Mesothelial cell of epicardium (in vitro differentiated cells): Measurements from ENCODE around the gene MED12L. TPM values are rescaled to one million over a fixed set of nuclear protein-coding genes. Genes with fewer than 3 reads are reported as not detected.
"Not testable (repeated sequence)": the region's sequence is repeated elsewhere in the genome, so short reads cannot be mapped to it uniquely, and the experiment has no call there.

ENCODE experiments used
- DNase-seq, 2 experiments: peaks; one replicate each; pipeline ENCODE4 v3.0.0; 2021; ENCODE audit warnings: low spot score in 2 of 2; ENCODE audit not compliant: unreplicated experiment in 2 of 2
- H3K27ac Mint-ChIP-seq: 2 replicates; pipeline ENCODE4 v1.8.0; 2021; ENCODE audit warnings: mixed read lengths
- H3K27me3 Mint-ChIP-seq: 2 replicates; pipeline ENCODE4 v1.8.0; 2021; ENCODE audit warnings: low read depth, mixed read lengths
- H3K36me3 Mint-ChIP-seq: 2 replicates; pipeline ENCODE4 v1.8.0; 2021; ENCODE audit warnings: mixed read lengths
- H3K4me1 Mint-ChIP-seq: 2 replicates; pipeline ENCODE4 v1.8.0; 2021; ENCODE audit warnings: mixed read lengths
- H3K4me3 Mint-ChIP-seq: 2 replicates; pipeline ENCODE4 v1.8.0; 2021; ENCODE audit warnings: mild to moderate bottlenecking, moderate library complexity, mixed read lengths
- H3K9me3 Mint-ChIP-seq: 2 replicates; pipeline ENCODE4 v1.8.0; 2021; ENCODE audit warnings: mixed read lengths
- CTCF ChIP-seq: fragments of 200-600 bp; sonication (generic); IDR thresholded peaks from one replicate; pipeline ENCODE4 v1.5.0; 2021; ENCODE audit warnings: antibody characterized with exemption; ENCODE audit not compliant: unreplicated experiment
- total RNA-seq: library from RNA; stranded (reverse); gene quantifications from 3 replicates; pipeline ENCODE4 v1.2.1, GENCODE V29; 2021

Gene MED12L
- total RNA-seq, 1 donor from 2014 or later = 13.8 TPM

GRCh38 chr3:151165226-151165625 is 79.8 kb downstream of the MED12L start:
- peaks cover 9% of the 10 kb centered on the region for H3K4me1 Mint-ChIP-seq
- H3K4me3 Mint-ChIP-seq = no peak overlapping the region
- no peak overlapping the region for H3K27ac Mint-ChIP-seq

GRCh38 chr3:151166161-151166560 is 80.7 kb downstream of the MED12L start:
- no peak for TF ChIP-seq CTCF
- DNase-seq = no peak
- Mint-ChIP-seq H3K27ac (no peak overlapping the region), H3K4me3 (no peak overlapping the region), H3K36me3 (peaks cover 5% of the 10 kb centered on the region), H3K27me3 (no peaks in the 10 kb centered on the region), H3K9me3 (no peaks in the 10 kb centered on the region), H3K4me1 (peaks cover 9% of the 10 kb centered on the region)

More at GRCh38 chr3:151165226-151165625, 79.8 kb downstream of the MED12L start:
- TF ChIP-seq CTCF = no peak
- Mint-ChIP-seq H3K27me3 (no peaks in the 10 kb centered on the region), H3K9me3 (no peaks in the 10 kb centered on the region), H3K36me3 (peaks cover 12% of the 10 kb centered on the region)
- DNase-seq = no peak

GRCh38 chr3:151168269-151169094 is 83.0 kb downstream of the MED12L start:
- no peaks in the 10 kb centered on the region for H3K9me3 Mint-ChIP-seq
- peak; percentile 53 to 74 for DNase-seq
- no peaks in the 10 kb centered on the region for H3K27me3 Mint-ChIP-seq
- no peak overlapping the region for H3K27ac Mint-ChIP-seq
- H3K4me3 Mint-ChIP-seq = no peak overlapping the region
- peaks cover 2% of the 10 kb centered on the region for H3K36me3 Mint-ChIP-seq
- TF ChIP-seq CTCF = peak; percentile 57
- H3K4me1 Mint-ChIP-seq = peaks cover 9% of the 10 kb centered on the region

- no peak for TF ChIP-seq CTCF
- H3K4me3 Mint-ChIP-seq = no peak overlapping the region
- H3K36me3 Mint-ChIP-seq = peaks cover 2% of the 10 kb centered on the region
- H3K4me1 Mint-ChIP-seq = peaks cover 9% of the 10 kb centered on the region
- no peak for DNase-seq
- H3K27ac Mint-ChIP-seq = no peak overlapping the region
- H3K27me3 Mint-ChIP-seq = no peaks in the 10 kb centered on the region
- H3K9me3 Mint-ChIP-seq = no peaks in the 10 kb centered on the region
These were observed 83.9 kb downstream of the MED12L start for GRCh38 chr3:151169262-151169947.

GRCh38 chr3:151169948-151170679 is 84.7 kb downstream of the MED12L start:
- not testable (repeated sequence) for H3K36me3 Mint-ChIP-seq, H3K27ac Mint-ChIP-seq, H3K4me3 Mint-ChIP-seq, H3K9me3 Mint-ChIP-seq, DNase-seq, H3K4me1 Mint-ChIP-seq, H3K27me3 Mint-ChIP-seq
